GM19463 (cell line): ENCODE results near the gene XPO4.
"Not testable (repeated sequence)": the region's sequence is repeated elsewhere in the genome, so short reads cannot be mapped to it uniquely, and the experiment has no call there.

Experiments
- ATAC-seq: cut with Tn5 transposase; IDR thresholded peaks from one replicate; pipeline ENCODE4 v1.9.1; 2021; ENCODE audit warnings: mild to moderate bottlenecking, moderate library complexity; ENCODE audit not compliant: unreplicated experiment

Gene XPO4

DNA sequence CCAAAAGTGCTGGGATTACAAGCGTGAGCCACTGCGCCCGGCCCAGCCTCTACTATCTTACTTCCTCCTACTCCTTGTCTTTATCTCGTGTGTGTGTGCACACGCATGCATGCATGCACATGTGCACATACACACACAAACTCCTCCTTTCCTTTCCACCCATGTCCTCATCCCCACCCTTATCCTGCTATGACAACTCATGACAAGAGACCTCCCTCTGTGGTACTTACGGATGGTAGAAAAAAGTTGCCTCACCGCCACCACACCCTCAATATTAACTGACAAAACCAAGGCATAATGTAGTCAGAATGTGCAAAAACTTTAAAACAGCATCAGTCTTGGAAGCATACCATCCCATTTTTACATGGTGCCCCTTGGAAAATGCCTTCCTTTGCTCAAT, 112.9 kb downstream of the XPO4 start:
- no peak for ATAC-seq

DNA sequence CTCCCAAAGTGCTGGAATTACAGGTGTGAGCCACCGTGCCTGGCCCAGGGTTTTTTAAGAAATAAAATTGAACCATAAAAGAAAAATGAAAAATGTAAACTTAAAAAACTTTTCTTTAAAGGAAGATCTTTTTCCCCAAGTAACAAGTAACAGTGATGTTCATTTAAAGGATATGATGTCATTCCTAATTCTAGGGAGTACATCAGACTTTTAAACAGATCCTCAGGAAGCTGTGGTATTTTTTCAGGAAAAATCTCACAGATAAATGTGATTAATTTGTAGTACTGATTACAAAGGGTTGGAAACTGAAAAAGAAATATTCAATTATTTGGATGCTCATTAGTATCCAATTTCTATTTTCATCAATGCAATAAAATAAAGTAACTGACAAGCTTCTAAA, 114.2 kb downstream of the XPO4 start:
- no peak for ATAC-seq

DNA sequence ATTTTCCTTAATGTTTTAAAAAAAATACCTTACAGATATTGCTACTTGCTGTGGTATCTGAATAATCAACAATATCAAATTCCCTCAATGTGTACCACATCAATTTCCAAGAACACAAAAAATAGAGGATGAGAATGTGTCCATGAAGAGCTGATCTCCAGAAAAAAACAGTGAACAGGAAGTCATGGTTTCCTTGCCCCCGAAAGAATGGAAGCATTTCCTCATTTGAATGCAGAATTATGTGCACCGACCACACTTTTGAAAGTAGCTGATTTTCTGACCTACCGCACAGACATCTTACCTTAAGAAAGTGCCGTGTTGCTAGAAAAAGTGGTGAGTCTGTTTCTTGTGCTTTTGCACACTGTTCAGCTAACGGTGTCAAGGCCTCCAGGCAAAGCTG, 115.4 kb downstream of the XPO4 start:
- ATAC-seq: no peak

DNA sequence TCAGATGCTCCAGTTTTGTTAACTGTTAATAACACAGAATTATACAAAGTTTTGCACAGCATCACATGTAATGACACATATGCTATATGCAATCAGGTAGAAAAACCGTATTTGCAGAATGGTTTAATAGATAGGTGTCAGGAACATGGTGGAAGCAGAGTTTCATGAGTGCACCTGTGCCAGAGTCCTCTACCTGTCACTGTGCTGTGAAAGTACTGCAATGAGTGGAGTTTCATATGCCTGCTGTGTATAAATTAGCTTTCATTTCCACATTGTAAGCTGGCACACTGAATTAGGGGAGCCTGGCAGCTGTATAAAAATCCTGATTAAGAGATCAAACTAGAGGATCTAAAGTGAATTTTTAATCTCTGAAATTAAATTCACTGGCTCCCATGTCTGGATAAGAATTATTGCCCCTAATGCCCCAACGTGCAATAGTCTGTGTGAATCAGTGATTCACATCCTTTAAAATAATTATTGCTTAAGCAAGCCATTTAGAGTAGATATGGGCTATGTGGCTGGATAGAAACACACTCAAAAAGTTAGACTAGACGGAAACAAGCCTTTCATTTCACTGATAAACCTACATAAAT, 120.3 kb downstream of the XPO4 start:
- peak; percentile 73 for ATAC-seq

DNA sequence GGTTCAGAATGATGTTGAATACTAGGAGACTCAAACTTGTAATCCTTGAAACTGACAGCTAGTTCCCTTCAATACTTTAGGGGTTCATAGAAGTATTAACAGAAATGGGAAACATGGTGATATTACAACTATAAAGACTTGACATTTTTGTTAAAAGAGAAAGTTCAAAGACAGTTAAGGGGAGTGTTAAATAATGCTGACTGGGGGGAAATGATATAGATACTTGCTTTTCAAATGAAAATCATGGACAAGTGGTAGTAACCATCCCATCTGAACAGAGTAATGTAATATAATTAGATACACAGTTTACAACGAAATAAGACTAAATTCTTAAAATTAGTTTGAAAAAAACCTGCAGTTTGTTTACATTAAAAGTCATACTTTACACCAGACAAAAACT, 122.2 kb downstream of the XPO4 start:
- ATAC-seq: no peak

DNA sequence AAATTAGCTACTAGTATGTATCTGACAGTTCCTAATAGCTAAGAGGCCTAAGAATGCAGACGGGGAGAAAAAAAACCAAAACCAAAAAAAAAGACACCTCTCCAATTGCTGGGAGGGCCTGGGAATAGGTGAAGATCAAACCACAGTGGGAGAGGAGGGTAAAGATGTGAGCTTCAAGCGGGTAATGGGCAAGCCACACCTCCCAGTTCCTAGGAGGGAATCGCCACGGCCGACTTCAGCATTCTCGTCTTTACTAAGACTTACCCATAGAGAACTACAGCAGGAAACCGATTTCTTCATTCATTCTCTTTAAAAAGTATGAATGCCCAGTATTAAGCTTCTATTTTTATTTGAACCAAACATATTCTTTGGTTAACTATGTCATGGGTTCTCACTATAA, 123.1 kb downstream of the XPO4 start:
- no peak for ATAC-seq

DNA sequence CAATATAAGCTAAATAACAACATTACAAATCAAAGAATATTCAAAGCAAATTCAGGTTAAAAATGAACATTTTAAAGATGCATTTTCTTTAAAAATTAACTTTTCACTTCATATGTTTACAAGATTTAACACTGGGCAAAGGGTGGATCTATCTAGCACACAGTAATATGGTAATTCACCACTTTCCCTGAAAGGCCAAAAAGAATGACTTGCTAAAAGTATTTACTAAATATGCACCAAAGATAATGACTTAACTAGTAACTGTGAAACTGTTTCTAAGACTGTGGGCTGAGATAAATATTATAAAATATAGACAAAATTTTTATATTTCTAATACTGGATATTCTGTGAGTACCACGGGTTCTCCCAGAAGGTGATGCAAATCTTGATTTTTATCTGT, 124.2 kb downstream of the XPO4 start:
- no peak for ATAC-seq

DNA sequence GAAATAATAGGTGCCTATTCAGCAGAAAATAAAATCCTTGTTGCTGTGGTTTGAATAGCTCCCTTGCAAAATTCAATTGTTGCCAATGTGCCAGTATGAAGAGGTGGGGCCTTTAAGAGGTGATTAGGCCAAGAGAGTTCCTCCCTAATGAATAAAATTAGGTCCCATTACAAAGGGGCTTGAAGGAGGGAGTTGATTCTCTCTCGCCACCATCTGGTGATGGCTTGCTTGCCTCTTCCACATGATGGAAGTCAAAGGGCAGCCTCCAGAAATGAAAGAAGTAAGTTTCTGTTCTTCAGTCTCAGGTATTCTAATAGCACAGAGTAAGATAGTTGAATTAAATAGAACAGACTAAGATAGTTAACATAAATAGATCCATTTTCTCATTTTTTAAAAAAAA, 125.8 kb downstream of the XPO4 start:
- no peak for ATAC-seq

DNA sequence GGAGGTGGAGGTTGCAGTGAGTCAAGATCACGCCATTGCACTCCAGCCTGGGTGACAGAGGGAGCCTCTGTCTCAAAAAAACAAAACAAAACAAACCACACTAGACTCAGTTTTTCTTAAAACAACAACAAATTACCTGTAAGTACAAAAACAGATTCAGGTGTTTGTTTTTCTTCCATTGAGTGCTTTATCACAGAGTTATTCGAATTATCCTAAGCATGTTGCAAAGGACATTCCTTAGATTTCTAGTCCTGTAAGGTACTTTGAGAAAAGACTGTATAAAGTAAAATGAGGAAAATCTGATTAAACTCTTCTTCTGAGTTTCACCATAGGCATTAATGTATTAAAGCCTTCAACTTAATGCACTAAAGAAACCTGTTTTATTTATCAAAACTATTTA, 126.6 kb downstream of the XPO4 start:
- ATAC-seq: no peak

DNA sequence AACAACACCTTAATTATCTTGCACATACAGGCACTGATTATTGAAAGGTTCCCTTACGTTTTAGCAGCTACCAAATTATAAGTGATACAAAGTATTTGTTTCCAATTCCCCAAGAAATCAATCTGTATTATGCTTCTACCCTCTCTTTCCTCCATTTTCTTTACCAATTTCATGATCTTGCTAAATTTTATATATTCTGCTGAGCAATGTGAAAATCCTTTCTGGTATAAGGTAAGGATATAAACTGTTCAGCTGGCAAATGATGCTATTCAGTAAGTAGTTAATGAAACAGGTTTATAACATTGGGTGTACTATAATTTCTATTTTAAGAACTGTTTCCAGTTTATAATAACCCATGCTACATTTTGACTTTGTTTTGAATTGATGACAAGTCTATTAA, 127.8 kb downstream of the XPO4 start:
- ATAC-seq: no peak

DNA sequence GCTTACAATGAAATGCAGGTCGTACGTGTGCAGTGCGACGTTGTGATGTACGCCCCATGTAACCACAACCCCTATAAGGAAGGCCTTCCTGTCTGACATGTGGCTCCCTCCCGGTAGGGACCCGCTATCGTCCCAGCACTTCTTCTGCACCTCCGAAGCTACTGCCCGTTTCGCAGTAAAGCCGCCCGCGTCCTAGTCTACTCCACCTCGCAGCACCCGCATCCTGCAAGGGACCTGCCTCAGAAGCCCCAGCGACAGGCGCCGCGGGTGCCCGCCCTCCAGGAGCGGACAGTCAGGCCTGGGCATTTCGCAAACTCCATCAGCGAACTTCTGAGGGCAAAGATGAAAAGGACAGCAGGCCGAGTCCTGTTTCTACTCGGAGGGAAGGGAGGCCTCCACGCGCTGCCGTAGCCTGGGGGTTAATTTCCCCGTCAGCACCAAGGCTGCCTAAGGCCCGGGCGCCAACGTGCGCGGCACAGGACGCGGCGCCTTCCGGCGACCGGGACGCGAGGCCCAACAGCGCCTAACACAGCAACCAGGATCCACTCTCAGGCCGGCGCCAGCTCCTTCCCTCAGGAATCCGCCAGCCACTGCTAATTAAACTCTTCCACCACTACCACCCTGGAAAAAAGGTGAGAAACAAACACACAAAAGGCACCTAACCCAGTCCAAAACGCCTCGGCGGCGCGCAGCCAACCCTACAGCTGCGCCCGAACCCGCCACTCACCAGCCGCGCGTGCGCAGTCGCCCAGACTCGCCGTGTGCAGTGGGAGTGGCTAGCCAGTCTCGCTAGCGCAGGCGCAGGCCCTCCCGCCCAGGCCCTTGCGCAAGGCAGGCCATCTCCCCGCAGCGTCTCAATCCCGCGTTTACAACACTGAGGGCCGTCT, 129.1 kb downstream of the XPO4 start, which contains the start of gene EEF1AKMT1:
Gene EEF1AKMT1, minus strand, starts transcription at position 768 of the 887 bp plus-strand sequence. CDS start 16,363 bp downstream, outside the sequence.
- ATAC-seq: peak; percentile 85

DNA sequence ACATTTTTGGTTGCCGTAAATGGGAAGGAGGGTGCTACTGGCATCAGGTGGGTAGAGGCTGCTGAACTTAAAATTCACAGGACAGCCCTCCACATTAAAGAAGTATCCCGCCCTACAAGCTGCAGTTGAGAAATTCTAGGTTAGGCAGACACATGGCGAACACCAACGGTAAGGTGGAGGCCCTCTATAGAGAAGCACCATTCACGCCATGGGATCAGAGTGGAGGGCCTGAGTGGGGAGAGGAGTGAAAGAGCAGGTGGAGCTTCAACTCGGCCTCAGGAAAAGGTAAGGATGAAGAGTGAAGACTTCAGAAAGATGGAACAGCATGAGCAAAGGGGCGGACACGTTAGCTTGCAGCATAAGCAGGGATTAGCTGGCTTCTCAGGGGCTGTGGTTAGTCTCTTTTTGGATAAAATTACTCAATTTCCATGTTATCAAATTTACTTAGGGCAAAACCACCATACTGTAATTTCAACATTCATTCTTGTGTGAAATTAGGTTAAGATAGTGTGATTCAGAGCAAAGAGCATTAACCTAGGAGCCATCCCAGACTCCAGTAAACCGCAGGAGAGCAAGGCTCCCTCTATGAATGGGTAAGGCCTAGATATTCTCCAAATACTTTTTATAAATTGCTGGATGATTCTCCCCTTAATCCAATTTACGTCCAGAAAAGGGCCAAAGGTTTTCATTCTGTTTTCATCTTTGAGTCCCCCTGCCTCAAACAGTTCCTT, 130.0 kb downstream of the XPO4 start:
- no peak for ATAC-seq

DNA sequence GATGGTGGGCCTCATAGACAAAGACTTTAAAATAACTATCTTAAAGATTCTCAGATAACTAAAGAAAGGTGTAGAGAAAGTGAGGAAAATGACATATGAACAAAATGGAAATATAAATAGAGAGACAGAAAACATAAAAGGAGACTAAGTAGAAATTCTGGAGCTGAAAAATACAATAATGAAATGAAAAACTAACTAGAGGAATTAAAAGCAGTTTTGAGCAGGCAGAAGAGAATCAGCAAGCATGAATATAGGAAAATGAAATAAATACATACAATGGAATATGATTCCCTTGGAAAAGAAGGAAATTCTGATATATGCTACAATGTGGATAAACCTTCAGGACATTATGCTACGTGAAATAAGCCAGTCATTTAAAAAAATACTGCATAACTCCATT, 132.7 kb downstream of the XPO4 start:
- ATAC-seq: no peak

DNA sequence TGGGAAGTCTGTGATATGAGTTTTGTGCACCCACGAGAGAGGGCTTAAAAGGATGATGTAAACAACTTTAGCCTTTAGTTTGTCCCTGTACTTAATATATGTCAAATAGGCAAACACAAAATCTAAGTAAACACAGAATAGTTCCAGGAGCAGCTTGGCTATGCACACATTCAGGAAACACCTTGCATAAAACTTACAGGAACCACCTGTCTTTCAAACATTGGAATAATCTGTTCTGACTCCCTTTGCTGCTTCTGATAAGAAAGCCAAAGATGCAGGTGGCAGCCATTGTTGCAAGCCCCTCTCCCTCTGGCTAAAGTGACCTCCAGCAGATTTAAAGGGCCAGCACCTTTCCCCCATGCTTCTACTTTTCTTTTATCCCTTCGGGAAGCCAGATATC, 133.5 kb downstream of the XPO4 start:
- no peak for ATAC-seq

DNA sequence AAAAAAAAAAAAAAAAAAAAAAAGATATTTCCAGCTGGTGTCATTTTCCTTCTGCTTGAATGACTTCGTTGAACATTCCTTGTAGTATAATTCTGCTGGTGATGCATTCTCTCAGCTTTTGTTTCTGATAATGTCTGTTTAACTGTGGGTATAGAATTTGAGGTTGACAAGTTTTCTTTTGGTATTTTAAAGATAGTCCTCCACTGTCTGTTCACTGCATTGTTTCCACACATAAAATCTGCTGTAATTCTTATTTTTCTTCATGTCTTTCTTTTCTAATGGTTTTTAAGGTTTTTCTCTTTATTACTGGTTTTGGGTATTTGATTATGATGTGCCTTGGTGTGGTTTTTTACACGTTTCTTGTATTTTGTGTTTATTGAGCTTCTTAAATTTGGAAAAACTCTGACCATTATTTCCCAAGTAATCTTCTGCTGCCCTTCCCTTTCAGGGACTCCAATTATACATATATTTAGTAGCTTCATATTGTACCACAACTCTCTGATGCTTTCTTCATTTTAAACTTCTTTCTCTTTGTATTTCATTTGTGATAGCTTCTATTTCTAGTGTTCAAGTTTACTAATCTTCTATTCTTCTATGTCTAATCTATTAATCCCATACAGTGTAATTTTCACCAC, 135.1 kb downstream of the XPO4 start:
- ATAC-seq: no peak

DNA sequence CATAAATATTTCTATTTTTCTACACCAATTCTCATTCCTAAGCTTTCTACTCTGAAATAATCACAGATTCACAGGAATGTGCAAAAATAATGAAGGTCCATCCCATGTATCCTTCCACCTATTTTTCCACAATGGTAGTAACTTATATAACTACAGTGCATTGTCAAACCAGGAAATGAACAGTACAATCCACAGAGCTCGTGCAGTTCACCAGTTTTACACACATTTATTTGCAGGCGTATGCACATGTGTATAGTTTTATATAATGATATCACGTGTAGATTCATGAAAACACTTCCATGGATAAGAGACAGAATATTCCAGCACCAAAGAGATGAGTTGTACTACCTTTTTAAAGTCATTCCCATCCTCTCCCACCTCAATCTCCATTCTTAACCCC, 141.7 kb downstream of the XPO4 start:
- no peak for ATAC-seq

DNA sequence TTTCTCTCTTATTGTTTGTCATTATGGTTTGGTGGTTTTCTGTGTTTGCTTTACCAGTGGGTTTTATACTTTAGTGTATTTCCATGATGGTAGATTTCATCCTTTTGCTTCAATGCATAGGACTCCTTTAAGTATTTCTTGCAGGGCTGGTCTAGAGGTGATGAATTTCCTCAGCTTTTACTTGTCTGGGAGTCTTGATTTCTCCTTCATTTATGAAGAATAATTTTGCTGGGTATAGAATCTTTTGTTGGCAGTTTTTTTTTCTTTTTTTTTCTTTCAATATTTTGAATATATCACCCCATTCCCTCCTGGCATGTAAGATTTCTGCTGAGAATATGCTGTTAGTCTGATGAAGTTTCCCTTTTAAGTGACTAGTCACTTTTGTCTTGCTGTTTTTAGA, 148.5 kb downstream of the XPO4 start:
- no peak for ATAC-seq

DNA sequence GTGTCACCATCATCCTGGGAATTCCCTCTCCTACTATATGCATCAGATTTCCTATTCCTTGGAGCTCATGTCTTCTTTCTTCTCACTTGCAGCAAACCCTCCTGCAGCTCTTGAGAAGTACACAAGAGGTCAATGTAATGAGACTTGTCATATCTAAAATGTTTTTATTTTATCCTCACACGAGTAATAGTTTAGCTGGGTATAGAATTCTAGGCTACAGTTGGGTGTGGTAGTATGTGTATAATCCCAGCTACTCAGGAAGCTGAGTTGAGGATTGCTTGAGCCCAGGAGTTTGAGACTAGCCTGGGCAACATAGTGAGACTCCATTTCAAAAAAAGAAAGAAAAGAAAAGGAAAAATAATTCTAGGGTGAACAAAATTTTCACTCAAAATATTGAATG, 153.2 kb downstream of the XPO4 start:
- no peak for ATAC-seq

DNA sequence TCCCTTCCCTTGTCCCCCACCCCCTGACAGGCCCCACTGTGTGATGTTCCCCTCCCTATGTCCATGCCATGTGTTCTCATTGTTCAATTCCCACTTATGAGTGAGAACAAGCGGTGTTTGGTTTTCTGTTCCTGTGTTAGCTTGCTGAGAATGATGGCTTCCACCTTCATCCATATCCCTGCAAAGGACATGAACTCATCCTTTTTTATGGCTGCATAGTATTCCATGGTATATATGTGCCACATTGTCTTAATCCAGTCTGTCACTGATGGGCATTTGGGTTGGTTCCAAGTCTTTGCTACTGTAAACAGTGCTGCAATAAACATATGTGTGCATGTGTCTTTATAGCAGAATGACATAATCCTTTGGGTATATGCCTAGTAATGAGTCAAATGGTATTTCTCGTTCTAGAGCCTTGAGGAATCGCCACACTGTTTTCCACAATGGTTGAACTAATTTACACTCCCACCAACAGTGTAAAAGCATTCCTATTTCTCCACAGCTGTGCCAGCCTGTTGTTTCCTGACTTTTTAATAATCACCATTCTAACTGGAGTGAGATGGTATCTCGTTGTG, 158.6 kb downstream of the XPO4 start:
- ATAC-seq: not testable (repeated sequence)

DNA sequence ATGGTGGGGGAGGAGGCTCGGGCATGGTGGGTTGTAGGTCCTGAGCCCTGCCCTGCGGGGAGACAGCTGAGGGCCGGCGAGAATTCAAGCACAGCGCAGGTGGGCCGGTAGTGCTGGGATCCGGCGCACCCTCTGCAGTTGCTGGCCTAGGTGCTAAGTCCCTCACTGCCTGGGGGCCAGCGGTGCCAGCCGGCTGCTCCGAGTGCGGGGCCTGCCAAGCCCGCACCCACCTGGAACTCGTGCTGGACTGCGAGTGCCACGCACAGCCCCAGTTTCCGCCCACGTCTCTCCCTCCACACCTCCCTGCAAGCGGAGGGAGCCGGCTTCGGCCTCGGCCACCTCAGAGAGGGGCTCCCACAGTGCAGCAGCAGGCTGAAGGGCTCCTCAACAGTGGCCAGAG, 162.5 kb downstream of the XPO4 start:
- no peak for ATAC-seq

DNA sequence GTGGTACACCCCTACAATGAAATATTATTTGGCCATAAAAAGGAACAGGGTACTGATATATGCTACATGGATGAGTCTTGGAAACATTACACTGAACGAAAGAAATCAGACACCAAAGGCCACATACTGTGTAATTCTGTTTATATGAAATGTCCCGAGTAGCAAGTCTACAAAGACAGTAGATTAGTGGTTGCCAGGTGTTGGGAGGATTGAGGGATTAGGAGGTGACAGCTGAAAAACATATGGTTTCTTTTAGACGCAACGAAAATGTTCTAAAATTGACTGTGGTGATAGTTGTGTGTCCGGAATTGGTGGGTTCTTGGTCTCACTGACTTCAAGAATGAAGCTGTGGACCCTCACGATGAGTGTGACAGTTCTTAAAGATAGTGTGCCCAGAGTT, 163.9 kb downstream of the XPO4 start:
- no peak for ATAC-seq
